COLO829 (cell line): ENCODE results near the gene PEX16.
A peak's percentile ranks its signal among the peaks of the same experiment; 100 is the strongest.

ENCODE experiments used
- DNase-seq: peaks from one replicate; pipeline ENCODE4 v3.0.0; 2012; ENCODE audit warnings: low spot score

The PEX16 gene

GRCh38 chr11:45876401-45876800 is 41.3 kb downstream of the PEX16 start:
- no peak for DNase-seq

- DNase-seq, result peak; percentile 60
These were observed 44.9 kb downstream of the PEX16 start for GRCh38 chr11:45872651-45873356.

GRCh38 chr11:45871638-45872037 is 46.0 kb downstream of the PEX16 start:
- no peak for DNase-seq

GRCh38 chr11:45870706-45871105 is 47.0 kb downstream of the PEX16 start:
- no peak for DNase-seq

- DNase-seq, result no peak
These were observed 48.1 kb downstream of the PEX16 start for GRCh38 chr11:45869551-45869950.

GRCh38 chr11:45864041-45864440 is 53.6 kb downstream of the PEX16 start:
- DNase-seq, result no peak

- DNase-seq, result no peak
These were observed 56.7 kb downstream of the PEX16 start for GRCh38 chr11:45860764-45861510.

GRCh38 chr11:45860348-45860747 is 57.3 kb downstream of the PEX16 start:
- DNase-seq, result no peak
